NCI-H1436 treated with DMSO at 0.1 percent for 48 hours (cell line): ENCODE data around the gene RGS9BP.
"Not testable (repeated sequence)": the region's sequence is repeated elsewhere in the genome, so short reads cannot be mapped to it uniquely, and the experiment has no call there.

Experiments
- DNase-seq: peaks from one replicate; lab custom pipeline; 2025; lab: John Stamatoyannopoulos, UW

Gene RGS9BP

GRCh38 chr19:32672841-32673240 is 2.8 kb upstream of the RGS9BP start:
- no peak for DNase-seq

GRCh38 chr19:32673573-32673972 is 2.1 kb upstream of the RGS9BP start:
- no peak for DNase-seq

- no peak for DNase-seq
Measured at GRCh38 chr19:32674153-32674930, 1.3 kb upstream of the RGS9BP start.

- peak; percentile 89 for DNase-seq
Measured at GRCh38 chr19:32674931-32675719, 523 bp upstream of the RGS9BP start, which contains the start of gene ANKRD27. ANKRD27 (minus strand) TSS chr19:32675180; CDS start chr19:32659015, 16,165 bp downstream.

GRCh38 chr19:32676186-32676894 is 692 bp downstream of the RGS9BP start:
- DNase-seq: no peak

- no peak for DNase-seq
Measured at GRCh38 chr19:32676895-32677359, 1.3 kb downstream of the RGS9BP start.

- no peak for DNase-seq
Measured at GRCh38 chr19:32677657-32678056, 2.0 kb downstream of the RGS9BP start.

- DNase-seq: no peak
Measured at GRCh38 chr19:32680986-32681385, 5.3 kb downstream of the RGS9BP start.

- no peak for DNase-seq
Measured at GRCh38 chr19:32682317-32682716, 6.7 kb downstream of the RGS9BP start.

- no peak for DNase-seq
Measured at GRCh38 chr19:32686847-32687475, 11.3 kb downstream of the RGS9BP start.

GRCh38 chr19:32687681-32688080 is 12.0 kb downstream of the RGS9BP start:
- DNase-seq: no peak

GRCh38 chr19:32688311-32688710 is 12.7 kb downstream of the RGS9BP start:
- no peak for DNase-seq

- peak; percentile 50 for DNase-seq
Measured at GRCh38 chr19:32691291-32691951, 15.8 kb downstream of the RGS9BP start, which contains the start of gene NUDT19. NUDT19 (plus strand) TSS chr19:32691821; CDS start chr19:32691961, 140 bp downstream.

GRCh38 chr19:32691952-32692726 is 16.5 kb downstream of the RGS9BP start:
- no peak for DNase-seq

- DNase-seq: no peak
Measured at GRCh38 chr19:32692727-32693061, 17.0 kb downstream of the RGS9BP start.

- not testable (repeated sequence) for DNase-seq
Measured at GRCh38 chr19:32693151-32694108, 17.8 kb downstream of the RGS9BP start.

- DNase-seq: not testable (repeated sequence)
Measured at GRCh38 chr19:32694316-32694715, 18.7 kb downstream of the RGS9BP start.

GRCh38 chr19:32694851-32695250 is 19.2 kb downstream of the RGS9BP start:
- DNase-seq: not testable (repeated sequence)

GRCh38 chr19:32695506-32695905 is 19.9 kb downstream of the RGS9BP start:
- not testable (repeated sequence) for DNase-seq
